Type B pancreatic cell (in vitro differentiated cells): ENCODE results near the gene FCER2. TPM values are rescaled to one million over a fixed set of nuclear protein-coding genes. Genes with fewer than 3 reads are reported as not detected.

Experiments used
- DNase-seq: peaks from one replicate; pipeline ENCODE4 v3.0.0; 2021; ENCODE audit warnings: mixed read lengths; ENCODE audit not compliant: unreplicated experiment; ENCODE audit errors: extremely low spot score
- H3K27ac Mint-ChIP-seq: 2 replicates; pipeline ENCODE4 v1.8.0; 2021; ENCODE audit warnings: mild to moderate bottlenecking, mixed read lengths
- H3K27me3 Mint-ChIP-seq: 2 replicates; pipeline ENCODE4 v1.8.0; 2021; ENCODE audit warnings: mixed read lengths
- H3K36me3 Mint-ChIP-seq: 2 replicates; pipeline ENCODE4 v1.8.0; 2021; ENCODE audit warnings: mixed read lengths
- H3K4me1 Mint-ChIP-seq: one replicate; pipeline ENCODE4 v1.8.0; 2021; ENCODE audit warnings: mixed read lengths; ENCODE audit not compliant: unreplicated experiment
- H3K4me3 Mint-ChIP-seq: 2 replicates; pipeline ENCODE4 v1.8.0; 2021; ENCODE audit warnings: mild to moderate bottlenecking, mixed read lengths
- H3K9me3 Mint-ChIP-seq: 2 replicates; pipeline ENCODE4 v1.8.0; 2021; ENCODE audit warnings: mixed read lengths
- total RNA-seq: library from RNA; stranded (reverse); gene quantifications from 2 replicates; pipeline ENCODE4 v1.2.1, GENCODE V29; 2021; ENCODE audit warnings: low replicate concordance
- TF ChIP-seq, protein P1 (sequence below): fragments of 200-600 bp; sonication (generic); conservative IDR thresholded peaks from 2 replicates; pipeline ENCODE4 v1.5.0; 2021; ENCODE audit warnings: antibody characterized with exemption, mild to moderate bottlenecking

Gene FCER2
- total RNA-seq, 1 donor from 2014 or later = not detected

DNA sequence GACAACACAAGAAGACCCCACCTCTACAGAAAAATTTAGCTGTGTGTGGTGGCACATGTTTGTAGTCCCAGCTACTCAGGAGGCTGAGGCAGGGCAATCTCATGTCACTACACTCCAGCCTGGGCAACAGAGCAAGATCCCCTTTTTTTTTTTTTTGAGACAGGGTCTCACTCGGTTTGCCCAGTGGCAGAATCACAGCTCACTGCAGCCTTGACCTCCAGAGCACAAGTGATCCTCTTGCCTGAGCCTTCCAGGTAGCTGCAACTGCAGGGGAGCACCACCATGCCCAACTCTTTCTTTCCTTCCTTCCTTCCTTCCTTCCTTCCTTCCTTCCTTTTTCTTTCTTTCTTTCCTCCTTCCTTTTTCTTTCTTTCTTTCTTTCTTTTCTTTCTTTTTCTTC is 34.2 kb upstream of the FCER2 start:
- Mint-ChIP-seq H3K4me1 (no peaks in the 10 kb centered on the region), H3K9me3 (no peaks in the 10 kb centered on the region), H3K27me3 (peaks cover 67% of the 10 kb centered on the region), H3K4me3 (no peak overlapping the region), H3K27ac (no peak overlapping the region), H3K36me3 (no peaks in the 10 kb centered on the region)
- TF ChIP-seq, protein P1, sequence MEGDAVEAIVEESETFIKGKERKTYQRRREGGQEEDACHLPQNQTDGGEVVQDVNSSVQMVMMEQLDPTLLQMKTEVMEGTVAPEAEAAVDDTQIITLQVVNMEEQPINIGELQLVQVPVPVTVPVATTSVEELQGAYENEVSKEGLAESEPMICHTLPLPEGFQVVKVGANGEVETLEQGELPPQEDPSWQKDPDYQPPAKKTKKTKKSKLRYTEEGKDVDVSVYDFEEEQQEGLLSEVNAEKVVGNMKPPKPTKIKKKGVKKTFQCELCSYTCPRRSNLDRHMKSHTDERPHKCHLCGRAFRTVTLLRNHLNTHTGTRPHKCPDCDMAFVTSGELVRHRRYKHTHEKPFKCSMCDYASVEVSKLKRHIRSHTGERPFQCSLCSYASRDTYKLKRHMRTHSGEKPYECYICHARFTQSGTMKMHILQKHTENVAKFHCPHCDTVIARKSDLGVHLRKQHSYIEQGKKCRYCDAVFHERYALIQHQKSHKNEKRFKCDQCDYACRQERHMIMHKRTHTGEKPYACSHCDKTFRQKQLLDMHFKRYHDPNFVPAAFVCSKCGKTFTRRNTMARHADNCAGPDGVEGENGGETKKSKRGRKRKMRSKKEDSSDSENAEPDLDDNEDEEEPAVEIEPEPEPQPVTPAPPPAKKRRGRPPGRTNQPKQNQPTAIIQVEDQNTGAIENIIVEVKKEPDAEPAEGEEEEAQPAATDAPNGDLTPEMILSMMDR = no peak
- no peak for DNase-seq

DNA sequence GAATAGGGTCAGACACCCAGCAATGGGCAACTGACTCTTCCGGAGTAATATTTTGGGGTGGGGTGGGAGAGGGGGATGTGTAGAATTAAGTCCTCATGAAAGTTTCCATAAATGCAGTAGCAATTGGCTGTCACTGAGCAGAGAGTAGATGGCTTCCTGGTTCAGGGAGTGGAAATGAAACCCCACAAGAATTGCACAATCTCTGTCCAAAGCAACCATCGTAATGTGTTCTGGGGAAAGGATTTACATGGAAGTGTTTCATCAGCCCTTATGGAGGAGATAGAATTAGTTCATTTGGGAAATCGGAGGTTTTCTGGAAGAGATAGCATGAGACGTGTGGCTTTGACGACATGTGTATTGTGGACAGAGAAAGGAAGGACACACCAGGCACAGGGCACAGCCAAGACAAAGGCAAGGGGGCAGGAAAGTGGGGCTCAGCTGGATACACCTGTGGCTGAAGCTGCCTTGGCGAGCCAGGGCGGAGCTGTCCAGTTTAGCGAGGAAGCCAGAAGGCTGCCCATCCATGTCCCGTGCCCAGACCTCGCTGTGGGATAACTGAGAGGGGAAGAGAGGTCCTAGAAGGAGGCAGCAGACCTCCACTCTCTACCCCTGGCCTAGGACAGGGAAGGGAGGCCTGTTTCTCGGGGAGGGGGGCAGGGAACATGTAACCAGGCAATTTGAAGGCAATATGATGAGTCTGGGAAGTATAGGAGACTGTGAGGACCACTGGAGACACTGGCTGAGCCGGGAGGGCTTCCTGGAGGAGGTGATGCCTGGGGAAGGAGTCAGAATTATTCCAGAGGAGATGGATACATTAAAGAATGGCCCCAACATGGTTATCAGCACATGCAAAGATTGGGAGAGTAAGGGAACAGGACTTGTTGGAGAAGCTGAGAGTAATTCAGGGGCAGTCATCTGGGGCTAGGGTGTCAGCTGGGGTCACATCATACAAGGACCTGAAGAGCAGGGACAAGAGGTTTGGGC is 32.6 kb upstream of the FCER2 start:
- H3K27ac Mint-ChIP-seq = no peak overlapping the region
- H3K27me3 Mint-ChIP-seq = peaks cover 63% of the 10 kb centered on the region
- H3K36me3 Mint-ChIP-seq = no peaks in the 10 kb centered on the region

DNA sequence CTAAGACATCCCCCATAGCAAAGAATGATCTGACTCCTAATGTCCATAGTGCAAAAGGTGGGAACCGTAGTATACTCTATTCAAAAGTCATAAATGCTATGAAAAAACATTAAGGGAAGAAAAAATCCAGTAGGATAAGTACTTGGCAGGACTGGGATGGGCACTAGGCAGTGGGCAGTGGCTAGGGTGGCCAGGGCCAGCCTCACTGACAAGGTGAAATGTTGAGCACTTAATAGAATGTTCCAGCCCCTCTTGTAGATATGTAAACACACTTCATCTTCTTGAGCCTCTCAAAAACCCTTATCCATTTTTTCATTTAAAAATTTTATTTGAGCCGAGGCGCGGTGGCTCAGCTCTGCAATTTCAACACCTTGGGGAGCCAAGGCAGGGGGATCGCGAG is 31.4 kb upstream of the FCER2 start:
- DNase-seq = no peak
- Mint-ChIP-seq H3K4me1 (no peaks in the 10 kb centered on the region), H3K36me3 (no peaks in the 10 kb centered on the region), H3K4me3 (no peak overlapping the region), H3K27ac (no peak overlapping the region), H3K27me3 (peaks cover 75% of the 10 kb centered on the region), H3K9me3 (no peaks in the 10 kb centered on the region)
- TF ChIP-seq, protein P1 = no peak

More for the DNA sequence above, 32.6 kb upstream of the FCER2 start:
- no peaks in the 10 kb centered on the region for H3K4me1 Mint-ChIP-seq
- TF ChIP-seq, protein P1 = no peak
- no peak overlapping the region for H3K4me3 Mint-ChIP-seq
- no peaks in the 10 kb centered on the region for H3K9me3 Mint-ChIP-seq
- DNase-seq = no peak

DNA sequence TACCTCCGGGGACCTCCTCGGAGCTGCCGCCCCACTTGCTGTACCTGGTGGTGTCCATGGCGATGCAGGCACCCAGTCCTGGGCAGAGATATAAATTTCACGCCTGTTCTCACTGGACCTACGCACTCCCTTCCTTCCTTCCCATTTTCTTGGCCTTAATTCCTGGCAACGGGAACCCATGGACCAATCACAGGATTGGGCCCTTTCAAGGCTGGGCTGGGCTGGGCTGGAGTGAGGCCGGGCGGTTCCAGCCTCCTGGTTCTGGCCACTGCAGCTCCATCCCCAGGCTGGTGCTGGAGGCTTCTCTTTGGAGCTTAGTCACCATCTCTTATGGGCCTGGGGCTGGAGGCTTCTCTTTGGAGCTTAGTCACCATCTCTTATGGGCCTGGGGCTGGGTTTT is 30.1 kb upstream of the FCER2 start, which contains the start of gene CLEC4G:
Gene CLEC4G, minus strand, starts transcription at position 66 of the 400 bp plus-strand sequence. Its CDS starts 8 bp downstream, at position 58.
- TF ChIP-seq, protein P1 = no peak
- no peaks in the 10 kb centered on the region for H3K36me3 Mint-ChIP-seq
- H3K4me1 Mint-ChIP-seq = no peaks in the 10 kb centered on the region
- no peak within 1 kb of the TSS for H3K4me3 Mint-ChIP-seq
- peaks cover 79% of the 10 kb centered on the region for H3K27me3 Mint-ChIP-seq
- H3K27ac Mint-ChIP-seq = no peak within 1 kb of the TSS
- no peaks in the 10 kb centered on the region for H3K9me3 Mint-ChIP-seq
- DNase-seq = no peak

DNA sequence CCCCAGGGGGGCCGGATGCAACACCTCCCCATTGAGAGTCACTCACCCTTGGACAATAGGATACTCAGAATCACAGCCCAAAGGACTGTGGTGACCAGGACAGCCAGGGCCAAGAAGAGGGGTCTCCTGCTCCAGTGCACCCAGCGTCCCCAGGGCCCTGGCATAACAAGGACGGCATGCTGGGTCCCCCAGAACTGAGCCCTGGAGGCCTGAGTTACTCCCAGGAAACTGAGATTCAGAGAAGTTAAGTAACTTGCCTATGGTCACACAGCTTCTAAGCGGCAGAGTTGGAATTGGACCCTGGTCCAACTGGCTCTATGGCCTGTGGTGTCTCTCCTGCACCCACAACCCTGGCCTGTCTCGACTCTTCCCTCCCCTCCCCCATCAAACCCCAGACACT is 29.7 kb upstream of the FCER2 start:
- no peaks in the 10 kb centered on the region for H3K9me3 Mint-ChIP-seq
- H3K27ac Mint-ChIP-seq = no peak overlapping the region
- no peak for DNase-seq
- H3K4me1 Mint-ChIP-seq = no peaks in the 10 kb centered on the region
- TF ChIP-seq, protein P1 = no peak
- H3K27me3 Mint-ChIP-seq = peaks cover 79% of the 10 kb centered on the region
- no peaks in the 10 kb centered on the region for H3K36me3 Mint-ChIP-seq
- no peak overlapping the region for H3K4me3 Mint-ChIP-seq
